ENCODE results near the gene MALRD1.

Gene MALRD1

GRCh38 chr10:19577807-19578206 is 529.2 kb downstream of the MALRD1 start:
- H3K4me3 ChIP-seq (ENCODE audit: low read depth, low read length), result no peak overlapping the region
- TF ChIP-seq CTCF (IDR thresholded peaks at IDR 0.05; ENCODE audit: low read depth, low read length, missing control alignments), result no peak
- in situ Hi-C loops (cut with HindIII; ENCODE audit: low sequenced_read_pairs), result no loop called here
- no peak for DNase-seq (ENCODE audit: low read depth)

- in situ Hi-C loops (cut with HindIII; ENCODE audit: low sequenced_read_pairs), result no loop called here
- TF ChIP-seq CTCF (IDR thresholded peaks at IDR 0.05; ENCODE audit: low read depth, low read length, missing control alignments), result no peak
- no peak for DNase-seq (ENCODE audit: low read depth)
- no peak overlapping the region for H3K4me3 ChIP-seq (ENCODE audit: low read depth, low read length)
Observed at GRCh38 chr10:19578571-19578970, 530.0 kb downstream of the MALRD1 start.

- H3K4me3 ChIP-seq (ENCODE audit: low read depth, low read length), result no peak overlapping the region
- DNase-seq (ENCODE audit: low read depth), result no peak
- no peak for TF ChIP-seq CTCF (IDR thresholded peaks at IDR 0.05; ENCODE audit: low read depth, low read length, missing control alignments)
- in situ Hi-C loops (cut with HindIII; ENCODE audit: low sequenced_read_pairs), result no loop called here
Observed at GRCh38 chr10:19579761-19580545, 531.4 kb downstream of the MALRD1 start.

- TF ChIP-seq CTCF (IDR thresholded peaks at IDR 0.05; ENCODE audit: low read depth, low read length, missing control alignments), result no peak
- in situ Hi-C loops (cut with HindIII; ENCODE audit: low sequenced_read_pairs), result no loop called here
- DNase-seq (ENCODE audit: low read depth), result no peak
- H3K4me3 ChIP-seq (ENCODE audit: low read depth, low read length), result no peak overlapping the region
Observed at GRCh38 chr10:19580691-19581090, 532.1 kb downstream of the MALRD1 start.

GRCh38 chr10:19588608-19589007 is 540.0 kb downstream of the MALRD1 start:
- in situ Hi-C loops (cut with HindIII; ENCODE audit: low sequenced_read_pairs), result no loop called here
- DNase-seq (ENCODE audit: low read depth), result no peak
- TF ChIP-seq CTCF (IDR thresholded peaks at IDR 0.05; ENCODE audit: low read depth, low read length, missing control alignments), result no peak
- H3K4me3 ChIP-seq (ENCODE audit: low read depth, low read length), result no peak overlapping the region

GRCh38 chr10:19592276-19592675 is 543.7 kb downstream of the MALRD1 start:
- H3K4me3 ChIP-seq (ENCODE audit: low read depth, low read length), result no peak overlapping the region
- in situ Hi-C loops (cut with HindIII; ENCODE audit: low sequenced_read_pairs), result no loop called here
- no peak for TF ChIP-seq CTCF (IDR thresholded peaks at IDR 0.05; ENCODE audit: low read depth, low read length, missing control alignments)
- DNase-seq (ENCODE audit: low read depth), result peak; percentile 2
